ENCODE data around the gene SUN1. TPM values are rescaled to one million over a fixed set of nuclear protein-coding genes. Genes with fewer than 3 reads are reported as not detected.

Gene SUN1
- total and polyA plus RNA-seq, 2 donors (not counting 1 experiment from before 2014, with no cell fraction given) = 198 to 254 TPM

- H3K27me3 Mint-ChIP-seq = no peaks in the 10 kb centered on the region
- H3K9me3 Mint-ChIP-seq (ENCODE audit: insufficient read depth) = no peaks in the 10 kb centered on the region
- no peak for TF ChIP-seq EZH2 (IDR thresholded peaks at IDR 0.05; ENCODE audit: borderline replicate concordance, insufficient read depth, low read depth, low read length, poor library complexity, severe bottlenecking)
- TF ChIP-seq, protein P1, sequence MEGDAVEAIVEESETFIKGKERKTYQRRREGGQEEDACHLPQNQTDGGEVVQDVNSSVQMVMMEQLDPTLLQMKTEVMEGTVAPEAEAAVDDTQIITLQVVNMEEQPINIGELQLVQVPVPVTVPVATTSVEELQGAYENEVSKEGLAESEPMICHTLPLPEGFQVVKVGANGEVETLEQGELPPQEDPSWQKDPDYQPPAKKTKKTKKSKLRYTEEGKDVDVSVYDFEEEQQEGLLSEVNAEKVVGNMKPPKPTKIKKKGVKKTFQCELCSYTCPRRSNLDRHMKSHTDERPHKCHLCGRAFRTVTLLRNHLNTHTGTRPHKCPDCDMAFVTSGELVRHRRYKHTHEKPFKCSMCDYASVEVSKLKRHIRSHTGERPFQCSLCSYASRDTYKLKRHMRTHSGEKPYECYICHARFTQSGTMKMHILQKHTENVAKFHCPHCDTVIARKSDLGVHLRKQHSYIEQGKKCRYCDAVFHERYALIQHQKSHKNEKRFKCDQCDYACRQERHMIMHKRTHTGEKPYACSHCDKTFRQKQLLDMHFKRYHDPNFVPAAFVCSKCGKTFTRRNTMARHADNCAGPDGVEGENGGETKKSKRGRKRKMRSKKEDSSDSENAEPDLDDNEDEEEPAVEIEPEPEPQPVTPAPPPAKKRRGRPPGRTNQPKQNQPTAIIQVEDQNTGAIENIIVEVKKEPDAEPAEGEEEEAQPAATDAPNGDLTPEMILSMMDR (IDR thresholded peaks at IDR 0.05) = no peak
- 96% methylated on average over 48 of the region's 50 CpGs for WGBS (ENCODE audit: insufficient coverage)
- peaks cover 98% of the 10 kb centered on the region for H4K20me1 ChIP-seq (ENCODE audit: control insufficient read depth, insufficient read depth, low read length, poor library complexity, severe bottlenecking)
- no peak overlapping the region for H3K9ac ChIP-seq (ENCODE audit: low read length)
- H3K79me2 ChIP-seq (ENCODE audit: control insufficient read depth, insufficient read depth, low read length) = peaks cover 99% of the 10 kb centered on the region
- no peak for DNase-seq
- H3K4me1 ChIP-seq (ENCODE audit: control insufficient read depth in 2 of 2, insufficient read depth in 2 of 2, low read length in 2 of 2) = peaks cover under 1 to 9% of the 10 kb centered on the region in 2 donors
- POLR2A ChIA-PET = no interaction called here
- peaks cover 30% of the 10 kb centered on the region for H3K4me1 Mint-ChIP-seq
- CTCF ChIA-PET = no interaction called here
- H3K9me3 ChIP-seq (ENCODE audit: control extremely low read depth in 1 of 3, control insufficient read depth in 2 of 3, insufficient read depth in 1 of 3, low read length in 2 of 3) = peaks cover 0 to 8% (median 0%) of the 10 kb centered on the region in 3 donors
- H3K27me3 ChIP-seq (replicated peaks in 1 of 4; ENCODE audit: control extremely low read depth in 1 of 4, control insufficient read depth in 3 of 4, insufficient read depth in 4 of 4, low read length in 3 of 4) = no peaks in the 10 kb centered on the region
- H3K4me3 Mint-ChIP-seq = no peak overlapping the region
- no peak overlapping the region for H3K27ac ChIP-seq (ENCODE audit: low read length in 2 of 2)
- no peak overlapping the region for H2AFZ ChIP-seq (ENCODE audit: insufficient read depth, low read depth, low read length, poor library complexity, severe bottlenecking)
- H3K4me3 ChIP-seq (ENCODE audit: control extremely low read depth in 1 of 5, extremely low read depth in 1 of 5, insufficient read depth in 1 of 5, low read depth in 2 of 5, low read length in 4 of 5) = no peak overlapping the region
- intact Hi-C loops (cut with micrococcal nuclease) = no loop called here
- no peak overlapping the region for H3K27ac Mint-ChIP-seq
- no peak for ATAC-seq (ENCODE audit: low read depth)
- H3K4me2 ChIP-seq (replicated peaks; ENCODE audit: low read depth, low read length, poor library complexity, severe bottlenecking) = no peak overlapping the region
- H3K36me3 ChIP-seq (replicated peaks in 1 of 2; ENCODE audit: control extremely low read depth in 1 of 2, control insufficient read depth in 1 of 2, extremely low read depth in 1 of 2, insufficient read depth in 2 of 2, low read length in 1 of 2) = peaks cover 1 to 31% of the 10 kb centered on the region in 2 experiments
Observed at GRCh38 chr7:883055-884021, 51.1 kb downstream of the SUN1 start.
